ENCODE results near the gene WDR27. TPM values are rescaled to one million over a fixed set of nuclear protein-coding genes. Genes with fewer than 3 reads are reported as not detected.
"Not testable (repeated sequence)": the region's sequence is repeated elsewhere in the genome, so short reads cannot be mapped to it uniquely, and the experiment has no call there.

The WDR27 gene
- total RNA-seq, 1 donor from 2014 or later, result 32.8 TPM

GRCh38 chr6:169639653-169640278 is 62.1 kb downstream of the WDR27 start:
- no peak for DNase-seq

- DNase-seq, result no peak
These were observed 62.9 kb downstream of the WDR27 start for GRCh38 chr6:169638915-169639314.

- no peak for DNase-seq
These were observed 63.4 kb downstream of the WDR27 start for GRCh38 chr6:169638388-169638787.

GRCh38 chr6:169635345-169635744 is 66.5 kb downstream of the WDR27 start:
- no peak for DNase-seq

- DNase-seq, result no peak
These were observed 69.0 kb downstream of the WDR27 start for GRCh38 chr6:169632841-169633240.

- no peak for DNase-seq
These were observed 72.6 kb downstream of the WDR27 start for GRCh38 chr6:169629256-169629655.

- no peak for DNase-seq
These were observed 73.9 kb downstream of the WDR27 start for GRCh38 chr6:169627736-169628607.

GRCh38 chr6:169626649-169627048 is 75.2 kb downstream of the WDR27 start:
- no peak for DNase-seq

GRCh38 chr6:169626169-169626568 is 75.7 kb downstream of the WDR27 start:
- no peak for DNase-seq

GRCh38 chr6:169625376-169625775 is 76.5 kb downstream of the WDR27 start:
- DNase-seq, result no peak

- no peak for DNase-seq
These were observed 77.0 kb downstream of the WDR27 start for GRCh38 chr6:169624785-169625184.

- DNase-seq, result no peak
These were observed 77.9 kb downstream of the WDR27 start for GRCh38 chr6:169623975-169624374.

GRCh38 chr6:169623343-169623742 is 78.5 kb downstream of the WDR27 start:
- no peak for DNase-seq

- no peak for DNase-seq
These were observed 79.2 kb downstream of the WDR27 start for GRCh38 chr6:169622618-169623017.

GRCh38 chr6:169621311-169621710 is 80.5 kb downstream of the WDR27 start:
- no peak for DNase-seq

- no peak for DNase-seq
These were observed 81.4 kb downstream of the WDR27 start for GRCh38 chr6:169620171-169621130.

- DNase-seq, result no peak
These were observed 82.2 kb downstream of the WDR27 start for GRCh38 chr6:169619650-169620049.

GRCh38 chr6:169618526-169619490 is 83.0 kb downstream of the WDR27 start:
- no peak for DNase-seq

- DNase-seq, result no peak
These were observed 84.3 kb downstream of the WDR27 start for GRCh38 chr6:169617562-169617961.

GRCh38 chr6:169608609-169609008 is 93.2 kb downstream of the WDR27 start:
- DNase-seq, result not testable (repeated sequence)

GRCh38 chr6:169604076-169604475 is 97.8 kb downstream of the WDR27 start:
- no peak for DNase-seq
